Aorta (tissue), 5 donors: ENCODE results near the gene FGF19. TPM values are rescaled to one million over a fixed set of nuclear protein-coding genes. Genes with fewer than 3 reads are reported as not detected.
A peak's percentile ranks its signal among the peaks of the same experiment; 100 is the strongest.

Experiments
- ATAC-seq: fragments of 200-7000 bp; cut with Tn5 transposase; one replicate; pipeline ENCODE4 v1.9.1; 2022; ENCODE audit warnings: moderate library complexity; ENCODE audit not compliant: low FRiP score
- DNase-seq, 2 donors: peaks; one replicate each; pipeline ENCODE4 v3.0.0-alpha.2; 2020
- H3K27ac ChIP-seq, 2 donors: one replicate each; pipeline ENCODE4 v1.5.1; 2013; ENCODE audit warnings: low read length in 2 of 2, mild to moderate bottlenecking in 2 of 2, moderate library complexity in 2 of 2, control low read depth in 1 of 2, inconsistent platforms in 1 of 2, low read depth in 1 of 2
- H3K27me3 ChIP-seq, 2 donors: one replicate each; pipeline ENCODE4 v1.6.1; 2013; ENCODE audit warnings: control low read depth in 1 of 2, low read length in 1 of 2, mild to moderate bottlenecking in 1 of 2, moderate library complexity in 1 of 2; ENCODE audit not compliant: insufficient read depth in 2 of 2, control insufficient read depth in 1 of 2
- H3K36me3 ChIP-seq, 2 donors: one replicate each; pipeline ENCODE4 v1.6.1; 2013; ENCODE audit warnings: control low read depth in 1 of 2, low read length in 1 of 2, mild to moderate bottlenecking in 1 of 2; ENCODE audit not compliant: insufficient read depth in 2 of 2, control insufficient read depth in 1 of 2
- H3K4me1 ChIP-seq, 2 donors: one replicate each; pipeline ENCODE4 v1.6.1; 2013; ENCODE audit warnings: low read length in 2 of 2, control low read depth in 1 of 2, mild to moderate bottlenecking in 1 of 2, moderate library complexity in 1 of 2; ENCODE audit not compliant: insufficient read depth in 2 of 2, control insufficient read depth in 1 of 2
- H3K4me3 ChIP-seq, 2 donors: one replicate each; pipeline ENCODE4 v1.5.1; 2013; ENCODE audit warnings: low read length in 2 of 2, control low read depth in 1 of 2, mild to moderate bottlenecking in 1 of 2
- H3K9me3 ChIP-seq: one replicate; pipeline ENCODE4 v1.6.1; 2013; ENCODE audit warnings: mild to moderate bottlenecking, low read length; ENCODE audit not compliant: control insufficient read depth
- WGBS, 2 donors: extraction: QIAGEN DNeasy Blood & Tissue Kit; methylation state at CpG; one replicate each; pipeline ENCODE4 v1.1.7; 2013; 5-methylcytosine and 5-hydroxymethylcytosine counted together
- intact Hi-C, 2 donors: fragments of 100-400 bp; cut with DNase I; formaldehyde crosslinking; loops; one replicate each; pipeline versions ENCODE4 v1.14.2 to v1.15.0; 2022
- polyA plus RNA-seq, 2 donors: library from polyadenylated mRNA; stranded (reverse); fragments of 200-250 nt; gene quantifications; one replicate each; pipeline ENCODE4 v1.2.3, GENCODE V29; 2013
- total RNA-seq, 2 donors: library from RNA; stranded (reverse); fragmentation: NEBNext Ultra II Directional; extraction: Animal tissue kit (Norgen Biotek cat#: 25700); gene quantifications; one replicate each; pipeline ENCODE4 v1.2.1, GENCODE V29; 2021
- donor health status: healthy with polysubstance abuse.
- donor health status: Bipolar disorder and iron deficiency.
- donor health status: DM: no; HTN: no; CAD: no.
- donor health status: DM: no; HTN: no; CAD: no.
- donor health status: DM: yes; HTN: yes; CAD: no.

FGF19 gene
- total and polyA plus RNA-seq, 4 donors = not detected

DNA sequence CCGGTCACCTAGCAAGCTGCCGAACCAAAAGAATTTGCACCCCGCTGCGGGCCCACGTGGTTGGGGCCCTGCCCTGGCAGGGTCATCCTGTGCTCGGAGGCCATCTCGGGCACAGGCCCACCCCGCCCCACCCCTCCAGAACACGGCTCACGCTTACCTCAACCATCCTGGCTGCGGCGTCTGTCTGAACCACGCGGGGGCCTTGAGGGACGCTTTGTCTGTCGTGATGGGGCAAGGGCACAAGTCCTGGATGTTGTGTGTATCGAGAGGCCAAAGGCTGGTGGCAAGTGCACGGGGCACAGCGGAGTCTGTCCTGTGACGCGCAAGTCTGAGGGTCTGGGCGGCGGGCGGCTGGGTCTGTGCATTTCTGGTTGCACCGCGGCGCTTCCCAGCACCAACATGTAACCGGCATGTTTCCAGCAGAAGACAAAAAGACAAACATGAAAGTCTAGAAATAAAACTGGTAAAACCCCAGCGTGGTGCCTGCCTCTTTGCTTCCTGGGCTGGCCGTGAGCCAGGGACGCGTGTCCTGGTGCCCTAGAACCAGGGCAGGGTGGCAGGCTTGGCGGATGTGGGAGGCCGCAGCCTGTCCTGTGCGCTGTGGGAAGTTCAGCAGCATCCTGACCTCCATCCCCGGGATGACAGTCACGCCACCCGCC, 49.7 kb downstream of the FGF19 start:
- DNase-seq (peak in 1 of 2 donors; percentile 73), ATAC-seq (no peak)
- intact Hi-C loops = no loop called here
- Histone ChIP-seq H3K4me1 (no peaks in the 10 kb centered on the region), H3K36me3 (peaks cover 0 to 4% of the 10 kb centered on the region in 2 donors), H3K27me3 (no peaks in the 10 kb centered on the region), H3K4me3 (no peak overlapping the region), H3K9me3 (no peaks in the 10 kb centered on the region), H3K27ac (no peak overlapping the region)
- WGBS, 2 donors = 87 to 90% methylated on average over 38 of the region's 38 CpGs

DNA sequence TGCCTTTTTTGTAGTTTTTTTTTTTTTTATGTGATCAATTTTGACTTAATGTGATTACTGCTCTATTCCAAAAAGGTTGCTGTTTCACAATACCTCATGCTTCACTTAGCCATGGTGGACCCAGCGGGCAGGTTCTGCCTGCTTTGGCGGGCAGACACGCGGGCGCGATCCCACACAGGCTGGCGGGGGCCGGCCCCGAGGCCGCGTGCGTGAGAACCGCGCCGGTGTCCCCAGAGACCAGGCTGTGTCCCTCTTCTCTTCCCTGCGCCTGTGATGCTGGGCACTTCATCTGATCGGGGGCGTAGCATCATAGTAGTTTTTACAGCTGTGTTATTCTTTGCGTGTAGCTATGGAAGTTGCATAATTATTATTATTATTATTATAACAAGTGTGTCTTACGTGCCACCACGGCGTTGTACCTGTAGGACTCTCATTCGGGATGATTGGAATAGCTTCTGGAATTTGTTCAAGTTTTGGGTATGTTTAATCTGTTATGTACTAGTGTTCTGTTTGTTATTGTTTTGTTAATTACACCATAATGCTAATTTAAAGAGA, 50.3 kb downstream of the FGF19 start:
- DNase-seq (peak in 1 of 2 donors; percentile 40), ATAC-seq (no peak)
- Histone ChIP-seq H3K4me3 (no peak overlapping the region), H3K9me3 (no peaks in the 10 kb centered on the region), H3K4me1 (no peaks in the 10 kb centered on the region), H3K27me3 (no peaks in the 10 kb centered on the region), H3K27ac (no peak overlapping the region), H3K36me3 (peaks cover 0 to 4% of the 10 kb centered on the region in 2 donors)
- WGBS, 2 donors = 90 to 91% methylated on average over 23 of the region's 23 CpGs
- intact Hi-C loops = no loop called here

- ATAC-seq = no peak
- Histone ChIP-seq H3K9me3 (no peaks in the 10 kb centered on the region), H3K27me3 (no peaks in the 10 kb centered on the region), H3K4me3 (no peak overlapping the region), H3K27ac (no peak overlapping the region), H3K36me3 (peaks cover 0 to 4% of the 10 kb centered on the region in 2 donors), H3K4me1 (no peaks in the 10 kb centered on the region)
- 81 to 85% methylated on average over 11 of the region's 11 CpGs for WGBS, 2 donors
- intact Hi-C loops = no loop called here
- DNase-seq = no peak
These were observed 50.8 kb downstream of the FGF19 start for GRCh38 chr11:69652999-69653398.

- WGBS, 2 donors = 77 to 79% methylated on average over 15 of the region's 15 CpGs
- peaks cover 0 to 4% of the 10 kb centered on the region in 2 donors for H3K36me3 ChIP-seq
These were observed 51.8 kb downstream of the FGF19 start for GRCh38 chr11:69651834-69652620.

DNA sequence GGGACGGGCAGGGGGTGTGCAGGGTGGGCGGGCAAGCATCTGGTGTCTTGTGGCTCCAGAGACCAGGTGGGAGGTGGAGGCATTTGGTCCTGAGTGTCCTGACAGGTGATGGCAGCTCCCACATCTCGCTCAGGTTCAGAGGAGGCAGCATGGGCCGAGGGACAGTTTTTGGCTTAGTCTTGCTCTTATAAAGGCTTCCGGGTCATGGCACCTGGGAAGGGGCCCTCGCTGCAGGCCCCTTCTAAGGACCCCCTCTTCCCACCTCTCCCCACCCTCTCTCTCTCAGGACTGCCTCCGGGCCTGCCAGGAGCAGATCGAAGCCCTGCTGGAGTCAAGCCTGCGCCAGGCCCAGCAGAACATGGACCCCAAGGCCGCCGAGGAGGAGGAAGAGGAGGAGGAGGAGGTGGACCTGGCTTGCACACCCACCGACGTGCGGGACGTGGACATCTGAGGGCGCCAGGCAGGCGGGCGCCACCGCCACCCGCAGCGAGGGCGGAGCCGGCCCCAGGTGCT, 52.9 kb downstream of the FGF19 start:
- no peak overlapping the region for H3K4me3 ChIP-seq
- no peaks in the 10 kb centered on the region for H3K27me3 ChIP-seq
- no peaks in the 10 kb centered on the region for H3K9me3 ChIP-seq
- peaks cover 0 to 4% of the 10 kb centered on the region in 2 donors for H3K36me3 ChIP-seq
- 91% methylated on average over 23 of the region's 23 CpGs for WGBS, 2 donors
- DNase-seq (peak in 1 of 2 donors; percentile 55), ATAC-seq (no peak)
- intact Hi-C loops = no loop called here
- no peak overlapping the region for H3K27ac ChIP-seq
- no peaks in the 10 kb centered on the region for H3K4me1 ChIP-seq

More at GRCh38 chr11:69651834-69652620, 51.8 kb downstream of the FGF19 start:
- Histone ChIP-seq H3K4me1 (no peaks in the 10 kb centered on the region), H3K27ac (no peak overlapping the region), H3K4me3 (no peak overlapping the region), H3K27me3 (no peaks in the 10 kb centered on the region), H3K9me3 (no peaks in the 10 kb centered on the region)
- DNase-seq = peak in 1 of 2 donors; percentile 57
- intact Hi-C loops = no loop called here
- no peak for ATAC-seq

DNA sequence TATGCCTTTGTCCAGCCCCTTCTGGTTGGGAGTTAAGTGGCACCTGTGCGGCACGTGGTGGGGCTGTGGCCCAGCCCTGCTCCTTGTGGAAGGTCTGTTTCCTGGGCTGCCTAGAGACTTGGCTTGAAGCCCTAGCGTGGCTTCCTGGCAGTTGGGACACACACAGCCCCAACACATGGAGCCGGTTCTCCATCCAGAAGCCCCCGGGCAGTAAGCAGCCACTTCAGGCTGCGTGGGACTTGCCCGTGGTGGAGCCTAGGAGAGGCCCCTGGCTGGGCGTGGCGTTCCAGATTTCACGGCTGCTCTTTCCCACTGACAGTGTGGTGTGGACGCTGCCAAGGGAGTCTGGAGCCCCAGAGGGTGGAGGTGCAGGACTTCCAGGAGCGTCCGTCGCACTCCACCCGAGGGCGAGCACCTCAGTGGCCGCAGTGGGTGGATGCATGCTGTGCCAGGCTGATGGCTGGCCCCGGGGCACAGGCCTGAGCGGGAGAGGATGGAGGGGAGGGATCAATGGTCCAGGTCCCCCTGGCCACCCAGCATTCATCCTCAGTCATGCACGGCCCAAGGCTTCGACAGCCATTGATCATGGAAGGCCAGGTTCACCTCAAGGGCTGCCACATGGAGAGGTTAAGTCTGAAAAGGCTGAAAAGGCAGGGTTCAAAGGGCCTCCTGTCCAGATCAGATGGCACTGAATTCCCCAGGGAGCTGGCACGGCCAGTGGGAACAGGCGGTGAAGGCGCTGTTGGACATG, 53.6 kb downstream of the FGF19 start:
- DNase-seq = peak in 1 of 2 donors; percentile 67
- no peaks in the 10 kb centered on the region for H3K9me3 ChIP-seq
- no peaks in the 10 kb centered on the region for H3K4me1 ChIP-seq
- H3K36me3 ChIP-seq = peaks cover 0 to 4% of the 10 kb centered on the region in 2 donors
- intact Hi-C loops = no loop called here
- 86 to 88% methylated on average over 24 of the region's 24 CpGs for WGBS, 2 donors
- H3K4me3 ChIP-seq = no peak overlapping the region
- no peak overlapping the region for H3K27ac ChIP-seq
- no peak for ATAC-seq
- no peaks in the 10 kb centered on the region for H3K27me3 ChIP-seq

- WGBS, 2 donors = 94% methylated on average over 10 of the region's 10 CpGs
- Histone ChIP-seq H3K27me3 (no peaks in the 10 kb centered on the region), H3K9me3 (no peaks in the 10 kb centered on the region), H3K4me3 (no peak overlapping the region), H3K36me3 (peaks cover 0 to 4% of the 10 kb centered on the region in 2 donors), H3K27ac (no peak overlapping the region), H3K4me1 (no peaks in the 10 kb centered on the region)
- ATAC-seq = no peak
- intact Hi-C loops = no loop called here
- DNase-seq = peak in 1 of 2 donors; percentile 62
These were observed 54.3 kb downstream of the FGF19 start for GRCh38 chr11:69649576-69649900.
